ENCODE measurements around the gene SVIP.

The SVIP gene

GRCh38 chr11:22809893-22810292 lies 19.7 kb downstream of the SVIP start:
- no peak for DNase-seq (ENCODE audit: low read depth)
- TF ChIP-seq, protein P1, sequence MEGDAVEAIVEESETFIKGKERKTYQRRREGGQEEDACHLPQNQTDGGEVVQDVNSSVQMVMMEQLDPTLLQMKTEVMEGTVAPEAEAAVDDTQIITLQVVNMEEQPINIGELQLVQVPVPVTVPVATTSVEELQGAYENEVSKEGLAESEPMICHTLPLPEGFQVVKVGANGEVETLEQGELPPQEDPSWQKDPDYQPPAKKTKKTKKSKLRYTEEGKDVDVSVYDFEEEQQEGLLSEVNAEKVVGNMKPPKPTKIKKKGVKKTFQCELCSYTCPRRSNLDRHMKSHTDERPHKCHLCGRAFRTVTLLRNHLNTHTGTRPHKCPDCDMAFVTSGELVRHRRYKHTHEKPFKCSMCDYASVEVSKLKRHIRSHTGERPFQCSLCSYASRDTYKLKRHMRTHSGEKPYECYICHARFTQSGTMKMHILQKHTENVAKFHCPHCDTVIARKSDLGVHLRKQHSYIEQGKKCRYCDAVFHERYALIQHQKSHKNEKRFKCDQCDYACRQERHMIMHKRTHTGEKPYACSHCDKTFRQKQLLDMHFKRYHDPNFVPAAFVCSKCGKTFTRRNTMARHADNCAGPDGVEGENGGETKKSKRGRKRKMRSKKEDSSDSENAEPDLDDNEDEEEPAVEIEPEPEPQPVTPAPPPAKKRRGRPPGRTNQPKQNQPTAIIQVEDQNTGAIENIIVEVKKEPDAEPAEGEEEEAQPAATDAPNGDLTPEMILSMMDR (IDR thresholded peaks at IDR 0.05; ENCODE audit: low read length, missing control alignments) = no peak
- no peak overlapping the region for H3K4me3 ChIP-seq (replicated peaks; ENCODE audit: low read depth, low read length)

DNA sequence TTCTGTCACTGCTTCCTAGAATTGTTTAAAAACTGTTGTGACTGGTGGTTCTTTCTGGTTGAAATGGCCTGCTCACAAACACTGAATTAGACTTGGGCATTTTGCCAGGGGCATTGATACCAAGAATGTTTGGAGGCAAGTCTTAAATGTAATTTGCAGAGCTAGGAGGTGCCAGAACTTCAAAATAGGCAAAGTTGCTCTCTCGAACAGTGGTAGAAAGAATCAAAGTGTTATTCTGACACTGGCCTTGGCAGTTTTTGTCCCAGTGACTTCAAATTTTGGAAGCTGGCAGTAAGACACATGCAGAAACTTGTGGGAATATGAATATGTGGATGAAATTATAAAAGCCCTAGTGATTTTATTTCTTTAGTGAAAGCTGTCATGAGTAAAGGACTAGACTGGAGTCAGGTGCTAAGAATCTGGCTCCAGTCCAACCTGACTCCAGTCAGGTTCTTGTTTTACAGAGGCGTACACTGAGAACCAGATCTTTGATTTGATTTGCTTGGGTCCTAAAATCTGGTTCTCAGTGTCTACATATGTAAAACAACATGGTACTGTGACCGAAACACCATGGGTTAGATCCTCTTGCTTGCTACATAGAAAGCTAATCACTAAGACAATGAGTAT lies 20.9 kb downstream of the SVIP start:
- no peak overlapping the region for H3K4me3 ChIP-seq (replicated peaks; ENCODE audit: low read depth, low read length)
- peak; percentile 63 for DNase-seq (ENCODE audit: low read depth)
- TF ChIP-seq, protein P1 (IDR thresholded peaks at IDR 0.05; ENCODE audit: low read length, missing control alignments) = no peak

DNA sequence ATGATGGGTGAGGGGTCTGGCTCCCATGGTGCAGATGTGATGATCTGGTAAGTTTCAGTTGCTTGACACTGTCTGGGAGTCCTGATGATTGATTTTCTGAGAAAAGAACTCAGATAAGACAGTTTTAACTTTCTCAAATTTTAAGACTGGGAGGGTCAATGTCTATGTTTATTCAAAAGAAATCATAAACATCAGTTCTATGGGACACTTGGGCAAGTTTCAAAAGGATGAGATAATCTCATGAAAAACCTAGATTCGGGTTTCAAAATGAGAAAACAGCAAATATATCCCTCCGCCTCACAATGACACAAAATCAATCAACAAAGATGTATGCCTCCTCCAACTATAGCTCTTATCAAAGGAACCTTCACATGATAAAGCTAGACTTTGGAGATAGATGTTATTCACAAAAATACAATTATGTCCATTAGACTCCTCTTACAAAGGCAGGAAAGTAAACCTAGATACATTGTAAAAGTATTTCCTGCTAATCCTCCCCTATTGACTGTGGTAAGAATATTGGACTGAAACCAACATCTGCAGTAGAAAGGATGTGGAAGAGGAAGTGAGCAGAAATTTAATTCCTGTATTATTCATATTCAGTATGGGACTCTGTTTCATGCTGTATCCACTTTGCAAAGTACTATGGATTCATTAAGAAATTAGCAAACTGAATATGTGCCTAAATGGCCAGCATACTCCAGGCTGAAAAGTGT lies 21.6 kb downstream of the SVIP start:
- peak; percentile 79 for DNase-seq (ENCODE audit: low read depth)

GRCh38 chr11:22807391-22807790 lies 22.2 kb downstream of the SVIP start:
- no peak for DNase-seq (ENCODE audit: low read depth)
- H3K4me3 ChIP-seq (replicated peaks; ENCODE audit: low read depth, low read length) = no peak overlapping the region
- TF ChIP-seq, protein P1 (IDR thresholded peaks at IDR 0.05; ENCODE audit: low read length, missing control alignments) = no peak

More for the DNA sequence above, 21.6 kb downstream of the SVIP start:
- TF ChIP-seq, protein P1 (IDR thresholded peaks at IDR 0.05; ENCODE audit: low read length, missing control alignments) = no peak
- peak overlapping the region; percentile 5 for H3K4me3 ChIP-seq (replicated peaks; ENCODE audit: low read depth, low read length)

DNA sequence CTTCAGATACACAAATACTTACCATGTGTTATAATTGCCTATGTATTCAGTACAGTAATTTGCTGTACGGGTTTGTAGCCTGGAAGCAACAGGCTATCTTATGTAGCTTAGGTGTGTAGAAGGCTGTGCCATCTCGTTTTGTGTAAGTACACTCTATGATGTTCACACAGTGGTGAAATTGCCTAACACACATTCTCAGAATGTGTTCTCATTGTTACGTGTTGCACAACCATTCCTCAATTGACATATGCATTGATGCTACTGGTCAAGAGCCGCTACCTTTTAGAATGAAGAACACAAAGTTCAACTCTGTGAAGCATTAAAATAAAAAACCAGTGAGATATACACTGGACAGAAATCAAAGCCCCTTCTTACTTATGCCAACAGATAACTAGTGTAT lies 26.7 kb downstream of the SVIP start:
- peak; percentile 43 for DNase-seq (ENCODE audit: low read depth)
- no peak overlapping the region for H3K4me3 ChIP-seq (replicated peaks; ENCODE audit: low read depth, low read length)
- TF ChIP-seq, protein P1 (IDR thresholded peaks at IDR 0.05; ENCODE audit: low read length, missing control alignments) = no peak

- no peak for DNase-seq (ENCODE audit: low read depth)
- TF ChIP-seq, protein P1 (IDR thresholded peaks at IDR 0.05; ENCODE audit: low read length, missing control alignments) = no peak
- H3K4me3 ChIP-seq (replicated peaks; ENCODE audit: low read depth, low read length) = no peak overlapping the region
These were observed 29.1 kb downstream of the SVIP start for GRCh38 chr11:22800482-22800881.
